GM13977 (cell line): ENCODE results near the gene REEP6.

Experiments
- DNase-seq: peaks from one replicate; pipeline ENCODE4 v3.0.0; 2012; ENCODE audit warnings: low spot score
- CTCF ChIP-seq: IDR thresholded peaks from 2 replicates; pipeline ENCODE4 v1.5.1; 2012; ENCODE audit warnings: mild to moderate bottlenecking, control low read depth; ENCODE audit not compliant: insufficient read depth; ENCODE audit errors: extremely low read depth, missing control alignments
- in situ Hi-C: fragments of 300-500 bp; cut with MboI; formaldehyde crosslinking; loops from one replicate; pipeline ENCODE4 v1.12.0; 2022; ENCODE audit warnings: low sequenced_read_pairs, low pct_unique_long_range_greater_than_20kb, mixed read lengths, inconsistent platforms; ENCODE audit not compliant: unreplicated experiment

REEP6 gene

DNA sequence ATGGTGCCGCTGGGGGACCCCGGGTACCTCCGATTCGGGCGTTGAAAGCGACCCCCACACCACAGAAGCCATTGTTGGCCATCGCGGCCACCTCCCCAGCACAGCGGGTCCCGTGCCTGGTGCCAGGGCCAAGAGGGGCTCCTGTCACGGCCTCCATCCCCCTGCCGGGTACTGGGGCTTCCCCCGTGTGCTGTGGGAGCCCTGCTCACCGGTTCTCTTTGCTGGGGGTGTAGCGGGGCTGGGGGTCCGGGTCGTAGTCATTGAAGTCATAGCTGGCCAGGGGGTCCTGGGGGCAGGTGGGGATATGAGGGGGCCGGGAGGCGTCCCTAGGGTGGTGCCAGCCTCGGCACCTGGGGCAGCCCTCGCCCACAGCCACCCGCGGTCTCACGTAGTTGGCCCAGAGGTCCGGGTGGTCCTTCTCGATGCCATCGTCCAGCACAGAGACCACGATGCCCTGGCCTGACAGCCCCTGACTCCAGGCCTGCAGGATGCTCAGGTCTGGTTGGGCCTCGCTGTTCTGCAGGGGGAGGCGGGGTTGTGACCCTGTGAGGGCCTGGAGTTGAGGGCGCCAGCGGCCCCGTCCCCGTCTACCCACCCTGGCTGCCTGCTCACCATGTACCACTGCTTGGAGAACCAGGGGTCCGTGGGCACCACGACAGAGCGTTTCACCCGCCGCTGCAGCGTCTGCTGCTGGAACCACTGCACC, 3.3 kb upstream of the REEP6 start:
- in situ Hi-C loops, result no loop called here
- peak; percentile 14 for DNase-seq

DNA sequence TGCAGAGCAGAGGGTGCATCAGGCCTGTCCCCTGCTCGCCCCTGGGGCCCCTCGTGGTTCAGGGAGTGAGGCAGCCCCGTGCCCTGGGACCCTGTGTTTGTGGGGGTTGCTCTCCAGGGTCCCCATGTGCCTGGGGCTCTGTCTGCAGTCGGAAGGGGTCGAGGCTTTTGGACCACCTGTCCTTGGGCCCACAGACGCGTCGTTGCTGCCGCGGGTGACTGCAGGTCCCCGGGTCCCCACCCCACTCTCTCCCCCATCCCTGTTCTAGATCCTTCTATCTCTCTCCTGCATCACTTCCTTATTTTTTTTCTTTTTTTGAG, 2.7 kb upstream of the REEP6 start:
- no peak for DNase-seq
- in situ Hi-C loops, result no loop called here
- TF ChIP-seq CTCF, result no peak

More for the DNA sequence above, 3.3 kb upstream of the REEP6 start:
- no peak for TF ChIP-seq CTCF

GRCh38 chr19:1489463-1490310, 1.3 kb upstream of the REEP6 start:
- no peak for TF ChIP-seq CTCF
- DNase-seq, result peak; percentile 46
- in situ Hi-C loops, result no loop called here

GRCh38 chr19:1490311-1491113, 469 bp upstream of the REEP6 start, which contains the start of gene PCSK4:
PCSK4 (minus strand) TSS chr19:1490350; CDS start chr19:1490346, 4 bp downstream.
- peak; percentile 99 for DNase-seq
- TF ChIP-seq CTCF, result no peak
- in situ Hi-C loops, result no loop called here

- in situ Hi-C loops, result no loop called here
- TF ChIP-seq CTCF, result no peak
- no peak for DNase-seq
These were observed 829 bp downstream of the REEP6 start for GRCh38 chr19:1491849-1492170.

GRCh38 chr19:1492474-1493006, 1.6 kb downstream of the REEP6 start:
- no peak for TF ChIP-seq CTCF
- DNase-seq, result no peak
- in situ Hi-C loops, result no loop called here
